GM19438 (cell line): ENCODE results near the gene CEP170B.
"Not testable (repeated sequence)": the region's sequence is repeated elsewhere in the genome, so short reads cannot be mapped to it uniquely, and the experiment has no call there.

Source experiments
- ATAC-seq: cut with Tn5 transposase; IDR thresholded peaks from one replicate; pipeline ENCODE4 v1.9.1; 2021; ENCODE audit warnings: low read depth; ENCODE audit not compliant: unreplicated experiment

The CEP170B gene

DNA sequence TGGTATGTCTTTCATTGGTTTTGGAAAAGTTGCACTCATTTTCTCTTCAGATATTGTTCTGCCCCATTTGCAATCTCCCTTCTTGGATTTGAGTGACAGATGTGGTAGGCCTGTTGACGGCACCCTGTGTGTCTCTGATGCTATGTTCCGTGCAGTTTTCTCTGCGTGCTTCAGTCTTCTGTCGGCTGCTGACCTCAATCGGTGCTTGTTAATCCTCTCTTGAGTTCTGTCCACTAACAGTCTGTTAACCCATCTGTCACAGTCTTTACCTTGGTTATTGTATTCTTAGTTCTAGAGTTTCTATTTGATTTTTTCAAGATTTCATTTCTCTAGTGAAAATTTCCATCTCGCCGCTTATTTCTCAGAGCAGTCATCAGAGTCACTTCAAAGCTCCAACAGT lies 38.9 kb downstream of the CEP170B start:
- ATAC-seq: no peak

DNA sequence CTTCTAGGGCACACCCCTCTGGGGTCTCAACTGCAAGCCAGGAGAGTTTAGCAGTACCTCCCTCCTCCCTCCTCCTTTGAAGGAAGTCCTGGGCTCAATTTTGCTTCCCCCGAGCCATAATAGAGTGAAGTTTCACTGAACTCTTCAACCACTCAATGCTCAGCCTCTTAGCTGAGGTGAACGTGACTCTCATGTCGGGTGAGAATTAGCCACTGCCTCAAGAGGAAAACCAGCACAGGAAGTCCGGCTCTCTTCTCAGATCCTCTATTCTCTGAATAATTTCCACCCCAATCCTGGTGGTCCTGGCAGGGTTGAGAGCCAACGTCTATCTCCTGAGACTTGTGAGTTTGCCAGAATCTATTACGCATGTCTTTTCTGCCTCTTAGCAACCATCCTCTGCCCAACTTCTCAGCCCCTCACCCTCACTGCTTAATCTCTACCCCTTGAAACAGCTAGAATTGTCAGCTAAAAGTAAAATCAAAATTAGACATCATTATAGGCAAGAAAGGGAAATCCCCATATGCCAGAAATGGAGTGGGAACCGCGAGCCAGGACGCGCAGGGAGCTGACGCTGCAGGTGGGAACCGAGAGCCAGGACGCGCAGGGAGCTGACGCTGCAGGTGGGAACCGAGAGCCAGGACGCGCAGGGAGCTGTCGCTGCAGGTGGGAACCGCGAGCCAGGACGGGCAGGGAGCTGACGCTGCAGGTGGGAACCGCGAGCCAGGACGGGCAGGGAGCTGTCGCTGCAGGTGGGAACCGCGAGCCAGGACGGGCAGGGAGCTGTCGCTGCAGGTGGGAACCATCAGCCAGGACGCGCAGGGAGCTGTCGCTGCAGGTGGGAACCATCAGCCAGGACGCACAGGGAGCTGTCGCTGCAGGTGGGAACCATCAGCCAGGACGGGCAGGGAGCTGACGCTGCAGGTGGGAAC lies 39.8 kb downstream of the CEP170B start:
- ATAC-seq: not testable (repeated sequence)

DNA sequence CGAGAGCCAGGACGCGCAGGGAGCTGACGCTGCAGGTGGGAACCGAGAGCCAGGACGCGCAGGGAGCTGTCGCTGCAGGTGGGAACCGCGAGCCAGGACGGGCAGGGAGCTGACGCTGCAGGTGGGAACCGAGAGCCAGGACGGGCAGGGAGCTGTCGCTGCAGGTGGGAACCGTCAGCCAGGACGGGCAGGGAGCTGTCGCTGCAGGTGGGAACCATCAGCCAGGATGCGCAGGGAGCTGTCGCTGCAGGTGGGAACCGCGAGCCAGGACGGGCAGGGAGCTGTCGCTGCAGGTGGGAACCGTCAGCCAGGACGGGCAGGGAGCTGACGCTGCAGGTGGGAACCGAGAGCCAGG lies 40.5 kb downstream of the CEP170B start:
- ATAC-seq: not testable (repeated sequence)

DNA sequence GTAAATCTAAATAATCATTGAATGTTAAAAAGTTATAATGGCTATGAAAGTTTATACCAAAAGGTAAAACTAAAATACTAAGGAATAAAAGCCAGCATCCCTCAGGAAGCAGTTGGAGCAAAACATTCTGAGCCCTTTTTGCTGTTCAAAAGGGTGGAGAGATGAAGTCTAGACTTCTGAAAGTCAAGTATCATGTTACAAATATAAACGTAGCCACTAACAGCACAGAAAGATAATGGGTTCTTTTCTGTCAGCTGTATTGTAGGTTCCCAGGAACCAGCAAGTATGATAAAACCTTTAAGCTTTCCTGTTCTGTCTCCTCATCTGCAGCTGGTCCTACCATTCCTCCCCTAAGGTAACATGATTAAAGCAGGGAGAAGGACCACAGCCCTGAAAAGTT lies 43.2 kb downstream of the CEP170B start:
- no peak for ATAC-seq

DNA sequence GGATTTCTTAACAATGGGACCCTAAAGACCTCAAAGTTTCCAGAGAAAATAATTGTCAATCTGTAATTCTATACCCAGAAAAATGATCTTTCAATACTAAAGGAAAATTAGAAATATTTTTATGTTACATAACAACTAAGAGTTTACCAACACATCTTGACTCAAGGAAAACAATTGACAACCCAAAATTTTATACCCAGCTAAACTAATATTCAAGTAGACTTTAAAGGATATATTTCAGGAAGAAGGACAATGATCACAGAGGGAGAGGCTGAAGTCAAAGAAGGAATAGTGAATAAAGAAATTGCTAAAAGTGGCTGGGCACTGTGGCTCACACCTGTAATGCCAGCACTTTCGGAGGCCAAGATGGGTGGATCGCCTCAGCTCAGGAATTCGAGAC lies 47.0 kb downstream of the CEP170B start:
- no peak for ATAC-seq

DNA sequence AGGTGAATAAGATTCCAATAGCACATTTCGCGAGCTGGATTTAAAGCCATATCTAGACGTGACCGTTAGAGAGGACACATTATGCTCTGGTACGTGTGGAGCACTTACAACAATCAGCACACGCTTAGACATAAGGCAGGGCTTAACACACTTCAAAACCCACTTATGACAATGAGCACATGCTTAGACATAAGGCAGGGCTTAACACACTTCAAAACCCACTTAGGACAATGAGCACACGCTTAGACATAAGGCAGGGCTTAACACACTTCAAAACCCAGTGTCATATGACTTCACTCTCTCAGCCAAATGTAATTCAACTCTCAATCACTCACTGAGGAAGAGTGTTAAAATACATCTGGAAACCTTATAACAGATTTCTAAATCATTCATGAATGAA lies 48.4 kb downstream of the CEP170B start:
- ATAC-seq: no peak

DNA sequence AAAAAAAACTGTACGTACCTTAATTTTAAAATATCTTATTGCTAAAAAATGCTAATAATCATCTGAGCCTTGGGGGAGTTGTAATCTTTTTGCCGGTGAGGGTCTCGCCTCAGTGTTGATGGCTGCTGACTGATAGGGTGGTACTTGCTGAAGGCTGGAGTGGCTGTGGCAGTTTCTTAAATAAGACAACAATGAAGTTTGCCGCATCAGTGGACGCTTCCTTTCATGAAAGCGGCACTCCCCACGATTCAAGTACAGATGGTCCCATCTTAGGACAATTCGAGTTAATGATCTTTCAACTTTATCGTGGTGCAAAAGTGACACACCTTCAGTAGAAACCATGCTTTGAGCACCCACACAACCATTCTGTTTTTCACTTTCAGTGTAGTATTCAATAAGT lies 52.0 kb downstream of the CEP170B start:
- ATAC-seq: no peak

DNA sequence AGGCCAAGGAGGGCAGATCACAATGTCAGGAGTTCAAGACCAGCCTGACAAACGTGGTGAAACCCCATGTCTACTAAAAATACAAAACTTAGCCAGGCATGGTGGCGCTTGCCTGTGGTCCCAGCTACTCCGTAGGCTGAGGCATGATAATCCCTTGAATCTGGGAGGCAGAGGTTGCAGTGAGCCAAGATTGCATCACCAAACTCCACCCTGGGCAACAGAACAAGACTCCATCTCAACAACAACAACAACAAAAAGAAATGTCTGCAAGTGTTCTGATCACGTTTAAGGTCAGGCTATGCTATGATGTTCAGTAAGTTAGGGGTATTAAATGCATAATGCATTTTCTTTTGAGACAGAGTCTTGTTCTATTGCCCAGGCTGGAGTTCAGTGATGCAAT lies 52.9 kb downstream of the CEP170B start:
- no peak for ATAC-seq

DNA sequence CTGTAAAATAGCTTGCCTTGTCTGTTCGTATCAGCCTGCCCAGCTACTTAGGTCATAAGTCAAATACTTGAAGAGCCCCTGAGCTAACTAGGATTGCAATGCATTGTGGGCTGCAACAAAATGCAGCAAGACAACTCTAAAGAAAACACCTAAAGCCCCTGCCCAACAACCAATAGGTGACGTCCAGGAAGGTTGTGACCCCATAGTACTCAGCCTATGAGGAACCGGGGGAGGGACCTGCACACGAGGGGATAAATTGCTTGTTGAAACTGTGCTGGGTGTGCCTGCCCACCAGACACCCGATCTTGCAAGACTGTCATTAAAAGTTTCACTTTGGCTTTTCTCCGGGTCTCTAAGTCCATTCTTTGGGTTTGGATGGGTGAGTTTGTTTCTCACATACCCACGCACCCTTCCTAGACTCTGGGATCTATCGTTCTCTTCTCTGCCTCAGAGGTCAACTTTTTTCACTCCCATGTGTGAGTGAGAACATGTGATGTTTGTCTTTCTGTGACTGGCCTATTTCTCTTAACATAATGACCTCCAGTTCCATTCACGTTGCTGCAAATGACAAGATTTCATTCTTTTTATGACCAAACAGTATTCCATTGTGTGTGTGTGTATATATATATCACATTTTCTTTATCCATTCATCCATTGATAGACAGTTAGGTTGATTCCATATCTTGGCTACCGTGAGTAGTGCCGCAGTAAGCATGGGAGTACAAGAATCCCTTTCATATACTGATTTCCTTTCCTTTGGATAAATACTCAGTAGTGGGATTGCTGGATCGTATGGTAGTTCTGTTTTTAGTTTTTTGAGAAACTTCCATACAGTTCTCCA lies 54.3 kb downstream of the CEP170B start:
- ATAC-seq: not testable (repeated sequence)

DNA sequence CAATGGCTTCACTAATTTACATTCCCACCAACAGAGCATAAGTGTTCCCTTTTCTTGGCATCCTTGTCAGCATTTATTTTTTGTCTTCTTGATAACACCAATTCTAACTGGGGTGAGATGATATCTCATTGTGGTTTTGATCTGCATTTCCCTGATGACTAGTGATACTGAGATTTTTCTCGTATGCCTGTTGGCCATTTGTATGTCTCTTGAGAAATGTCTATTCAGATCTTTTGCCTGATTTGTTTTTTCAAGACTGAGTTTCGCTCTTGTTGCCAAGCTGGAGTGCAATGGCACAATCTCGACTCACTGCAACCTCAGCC lies 54.9 kb downstream of the CEP170B start:
- no peak for ATAC-seq

DNA sequence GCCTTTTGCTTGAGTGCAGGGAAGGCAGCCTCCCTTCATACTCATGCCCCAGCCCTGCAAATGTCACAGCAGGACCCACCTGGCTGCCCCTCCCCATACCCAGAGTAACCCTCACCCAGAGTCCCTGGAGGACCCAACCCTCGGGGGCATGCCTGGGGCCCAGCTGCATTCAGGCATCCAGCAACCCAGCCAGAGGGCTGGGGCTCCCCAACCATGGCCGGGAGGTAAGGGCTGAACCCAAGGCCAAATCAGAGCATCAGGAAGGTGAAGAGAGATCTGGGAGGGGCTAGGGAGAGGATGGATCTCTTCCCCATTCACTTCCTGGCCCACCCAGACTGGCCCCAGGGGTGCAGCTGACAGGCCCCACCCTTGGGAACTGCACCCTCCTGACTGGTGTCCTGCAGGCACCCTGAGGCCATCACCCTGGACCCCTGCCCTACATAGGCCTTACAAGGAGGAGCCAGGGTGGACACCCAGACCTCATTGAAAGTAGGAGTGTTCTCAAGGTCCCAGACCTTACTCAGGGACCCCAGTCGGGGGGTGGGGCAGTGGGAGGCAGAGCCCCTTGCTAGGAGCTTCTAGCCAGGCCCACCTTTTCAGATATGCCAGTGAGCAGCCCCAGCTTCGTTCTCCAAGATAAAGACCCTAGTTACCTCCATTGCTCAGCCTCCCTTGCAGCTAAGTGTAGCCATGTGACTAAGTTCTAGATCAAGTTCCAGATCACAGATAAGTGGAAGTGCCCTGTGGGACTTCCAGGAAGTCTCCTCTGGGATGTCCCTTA lies 58.8 kb downstream of the CEP170B start:
- no peak for ATAC-seq

DNA sequence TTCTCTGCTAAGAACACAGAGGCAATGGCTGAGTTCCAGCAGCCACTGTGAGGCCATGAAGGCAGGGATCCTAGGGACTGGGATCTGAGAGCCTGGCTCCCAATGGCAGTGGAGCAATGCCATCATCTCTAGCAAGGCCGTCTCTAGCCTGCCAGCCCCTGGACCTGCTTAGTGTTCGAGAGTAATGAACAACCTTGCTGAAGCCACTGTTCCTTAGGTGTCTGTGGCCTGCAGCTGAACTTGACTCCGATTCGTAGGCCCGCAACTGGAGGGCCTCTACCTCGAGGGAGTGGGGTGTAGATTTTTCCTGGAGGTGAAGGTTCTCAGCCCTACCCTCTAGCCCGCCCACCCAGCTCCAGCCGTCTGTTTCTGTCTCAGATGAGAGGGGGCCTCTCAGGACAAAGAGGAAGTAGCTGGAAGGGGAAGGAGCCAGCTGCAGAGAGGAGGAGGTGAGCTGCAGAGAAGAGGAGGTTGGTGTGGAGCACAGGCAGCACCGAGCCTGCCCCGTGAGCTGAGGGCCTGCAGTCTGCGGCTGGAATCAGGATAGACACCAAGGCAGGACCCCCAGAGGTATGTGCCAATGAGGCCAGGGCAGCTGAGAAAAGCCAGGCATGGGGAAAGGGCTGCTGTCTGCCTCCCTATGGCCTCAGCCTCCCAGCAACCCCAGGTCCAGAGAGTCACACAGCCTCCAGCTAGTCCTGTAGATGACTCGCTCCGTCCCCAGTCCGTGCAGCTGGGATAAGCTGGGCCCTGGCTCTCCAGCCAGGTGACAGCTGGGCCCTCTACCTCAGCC lies 59.5 kb downstream of the CEP170B start, which contains the start of gene PLD4:
Gene PLD4, plus strand, starts transcription at position 459 of the 793 bp plus-strand sequence. CDS start 2,262 bp downstream, outside the sequence.
- no peak for ATAC-seq

DNA sequence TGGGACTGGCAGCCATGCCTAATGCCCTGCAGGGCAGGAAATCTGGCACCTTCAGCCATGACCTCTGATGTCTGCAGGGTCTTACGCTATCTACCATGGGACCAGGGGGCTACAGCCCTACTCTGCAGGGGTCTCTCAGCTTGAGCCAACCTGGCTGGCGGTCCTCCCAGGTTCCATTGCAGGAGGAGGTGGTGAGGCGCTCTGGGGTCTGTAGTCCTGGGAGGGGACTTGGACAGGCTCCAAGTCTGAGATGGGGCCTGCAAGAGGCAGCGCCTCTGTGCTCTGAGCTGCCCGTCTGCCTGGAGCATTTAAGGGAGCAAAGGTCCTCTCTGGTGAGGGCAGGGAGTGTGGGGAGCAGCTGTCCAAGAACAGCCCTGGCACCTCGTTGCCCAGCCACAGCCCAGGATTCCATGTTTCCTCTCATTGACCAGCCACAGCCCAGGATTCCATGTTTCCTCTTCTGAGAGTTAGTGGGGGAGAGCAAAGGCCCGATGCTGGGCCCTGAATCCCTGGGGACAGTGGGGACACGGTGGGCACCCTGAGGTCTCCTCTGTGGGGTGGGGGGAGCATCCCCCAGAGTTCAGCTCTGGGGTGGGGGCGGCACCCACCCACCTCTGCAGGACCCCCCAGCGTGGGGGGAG lies 60.3 kb downstream of the CEP170B start:
- ATAC-seq: no peak

DNA sequence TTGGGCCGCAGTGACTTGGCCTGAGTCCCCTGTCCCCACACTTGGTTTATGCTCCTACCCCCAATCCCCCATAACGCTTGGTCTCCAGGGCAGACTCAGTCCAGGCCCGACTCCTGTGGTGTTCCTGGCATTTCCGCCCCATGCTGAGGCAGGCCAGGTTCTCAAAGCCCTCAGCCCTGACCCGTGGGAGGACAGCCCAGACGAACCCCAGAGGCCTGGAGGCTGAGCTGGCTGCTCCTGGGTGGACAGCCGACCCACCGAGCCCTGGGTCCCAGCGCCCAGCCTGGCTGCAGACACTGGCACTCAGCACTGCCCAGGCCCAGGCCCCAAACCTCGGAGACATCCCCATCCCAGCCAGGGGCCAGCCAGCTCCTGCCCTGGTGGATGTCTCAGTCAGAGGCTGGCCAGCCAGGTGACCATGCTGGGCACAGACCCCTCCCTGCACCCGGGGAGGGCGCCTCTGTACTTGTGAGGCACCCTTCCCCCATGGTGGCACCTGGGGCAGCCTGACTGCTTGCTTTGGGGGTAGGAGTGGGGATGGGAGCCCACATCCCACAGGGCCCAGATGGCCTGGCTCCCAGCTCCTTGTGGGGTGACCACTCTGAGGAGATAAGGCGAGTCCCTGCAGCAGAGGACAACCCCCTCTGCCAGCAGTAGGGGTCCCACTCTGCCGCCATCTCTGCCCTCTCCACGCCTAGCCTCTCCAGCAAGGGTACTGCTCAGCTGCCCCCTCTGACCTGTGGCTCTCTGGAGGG lies 61.0 kb downstream of the CEP170B start:
- no peak for ATAC-seq

DNA sequence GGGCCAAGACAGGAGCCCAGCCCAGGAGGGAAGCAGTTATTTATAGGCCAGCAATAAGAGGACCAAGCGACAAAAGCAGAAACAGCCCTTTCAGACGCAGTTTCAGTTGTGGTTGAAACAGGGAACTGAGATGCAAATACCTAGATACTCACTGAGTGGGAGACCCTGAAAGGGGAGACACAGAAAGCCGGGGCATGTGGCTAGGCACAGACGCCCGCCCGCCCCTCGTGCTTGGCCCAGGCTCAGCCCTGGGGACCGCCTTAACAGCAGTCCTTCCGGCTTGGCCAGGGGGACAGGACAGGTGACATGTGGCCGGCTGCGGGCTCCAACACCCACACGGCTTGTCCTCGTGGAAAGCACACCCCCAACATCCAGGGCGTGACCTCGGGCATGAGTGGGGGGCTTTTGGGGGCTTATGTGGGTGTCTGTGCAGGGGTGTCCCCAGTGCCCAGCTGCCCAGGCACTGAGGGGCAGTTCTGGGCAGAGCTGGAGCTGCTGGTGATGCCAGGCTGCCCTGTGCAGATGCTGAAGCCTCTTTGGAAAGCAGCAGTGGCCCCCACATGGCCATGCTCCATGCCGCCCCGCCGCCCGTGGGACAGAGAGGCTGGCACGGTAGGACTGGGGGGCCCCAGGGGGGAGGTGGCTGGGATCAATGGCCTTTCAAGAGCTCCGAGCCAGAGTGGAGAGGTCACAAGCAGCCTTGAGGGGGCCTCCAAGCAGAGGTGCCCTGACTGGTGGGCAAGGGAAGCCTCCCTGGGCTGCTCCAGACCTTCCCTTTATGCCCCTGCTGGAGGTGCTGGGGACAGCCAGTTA lies 61.8 kb downstream of the CEP170B start:
- ATAC-seq: peak; percentile 75

DNA sequence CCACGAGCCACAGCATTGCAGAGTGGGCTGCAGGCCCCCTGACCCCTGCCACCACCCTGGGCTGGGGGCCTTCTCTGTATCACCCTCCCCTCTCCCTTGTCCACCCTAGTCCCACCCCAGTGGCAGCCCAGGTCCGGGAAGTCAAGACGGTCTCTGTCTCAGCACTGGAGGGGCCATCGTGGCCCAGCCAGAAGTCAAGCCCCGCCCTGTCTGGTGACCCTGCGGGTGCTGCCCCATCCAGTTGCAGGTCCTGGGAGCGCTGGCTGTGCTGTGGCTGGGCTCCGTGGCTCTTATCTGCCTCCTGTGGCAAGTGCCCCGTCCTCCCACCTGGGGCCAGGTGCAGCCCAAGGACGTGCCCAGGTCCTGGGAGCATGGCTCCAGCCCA lies 62.4 kb downstream of the CEP170B start:
- no peak for ATAC-seq

DNA sequence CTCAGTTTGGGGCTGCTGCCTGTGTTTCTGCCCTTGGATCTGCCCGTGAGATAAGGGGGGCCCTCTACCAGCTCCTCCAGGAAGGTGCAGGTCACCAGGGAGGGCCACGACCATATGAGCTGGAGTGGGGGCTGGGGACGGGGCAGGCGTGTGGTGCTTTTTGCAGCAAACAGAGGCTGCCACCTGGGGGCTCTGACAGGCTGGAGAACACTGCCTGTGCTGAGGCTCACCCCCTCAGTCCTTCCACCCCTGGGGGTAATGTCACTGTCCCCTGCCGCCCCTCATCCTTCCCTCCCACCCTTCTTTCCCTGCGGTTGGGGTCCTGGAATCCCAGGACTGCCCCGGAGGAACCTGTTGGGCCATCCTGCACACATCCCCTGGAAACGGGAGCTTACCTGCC lies 62.8 kb downstream of the CEP170B start:
- ATAC-seq: no peak
